ENCODE data around the gene YWHAE.

Gene YWHAE

GRCh38 chr17:1368588-1368987 is 31.4 kb downstream of the YWHAE start:
- Histone ChIP-seq H3F3A (ENCODE audit: insufficient read depth, low read length) (peaks cover 14% of the 10 kb centered on the region), H3K4me2 (ENCODE audit: low read length) (no peak overlapping the region), H3K4me1 (ENCODE audit: insufficient read depth, low read length, severe bottlenecking) (peaks cover 35% of the 10 kb centered on the region), H4K20me1 (ENCODE audit: insufficient read depth, low read length) (peaks cover 3% of the 10 kb centered on the region; the same call in 1 of the 2 replicates), H3K36me3 (ENCODE audit: insufficient read depth, low read length) (peaks cover 43% of the 10 kb centered on the region), H3K4me3 (ENCODE audit: low read depth, low read length, poor library complexity, severe bottlenecking) (no peak overlapping the region), H3K27ac (ENCODE audit: low read depth, low read length, poor library complexity, severe bottlenecking) (no peak overlapping the region), H2AFZ (ENCODE audit: low read length) (no peak overlapping the region), H3K9me3 (ENCODE audit: low read length) (no peaks in the 10 kb centered on the region), H3K27me3 (ENCODE audit: insufficient read depth, low read length) (no peaks in the 10 kb centered on the region), H3K9me2 (ENCODE audit: low read depth, low read length) (no peaks in the 10 kb centered on the region), H3K79me2 (ENCODE audit: insufficient read depth, low read length) (peaks cover 89% of the 10 kb centered on the region), H3K9ac (ENCODE audit: low read length) (no peak overlapping the region)
- TF ChIP-seq EZH2 (IDR thresholded peaks at IDR 0.05; ENCODE audit: borderline replicate concordance, low read length), result no peak
- no peak for TF ChIP-seq CTCF (IDR thresholded peaks at IDR 0.05; ENCODE audit: low read length)

GRCh38 chr17:1367351-1367745 is 32.7 kb downstream of the YWHAE start:
- no peak overlapping the region for H3K4me3 ChIP-seq (ENCODE audit: low read depth, low read length, poor library complexity, severe bottlenecking)
- H3F3A ChIP-seq (ENCODE audit: insufficient read depth, low read length), result peaks cover 14% of the 10 kb centered on the region
- H3K4me1 ChIP-seq (ENCODE audit: insufficient read depth, low read length, severe bottlenecking), result peaks cover 47% of the 10 kb centered on the region
- TF ChIP-seq EZH2 (IDR thresholded peaks at IDR 0.05; ENCODE audit: borderline replicate concordance, low read length) (no peak), CTCF (IDR thresholded peaks at IDR 0.05; ENCODE audit: low read length) (no peak)
- H3K9me2 ChIP-seq (ENCODE audit: low read depth, low read length), result no peaks in the 10 kb centered on the region
- H3K9ac ChIP-seq (ENCODE audit: low read length), result no peak overlapping the region
- no peak overlapping the region for H2AFZ ChIP-seq (ENCODE audit: low read length)
- peaks cover 86% of the 10 kb centered on the region for H3K79me2 ChIP-seq (ENCODE audit: insufficient read depth, low read length)
- no peak overlapping the region for H3K4me2 ChIP-seq (ENCODE audit: low read length)
- peaks cover 46% of the 10 kb centered on the region for H3K36me3 ChIP-seq (ENCODE audit: insufficient read depth, low read length)
- peaks cover 3% of the 10 kb centered on the region; the same call in 1 of the 2 replicates for H4K20me1 ChIP-seq (ENCODE audit: insufficient read depth, low read length)
- H3K27ac ChIP-seq (ENCODE audit: low read depth, low read length, poor library complexity, severe bottlenecking), result peak overlapping the region; percentile 62
- H3K9me3 ChIP-seq (ENCODE audit: low read length), result no peaks in the 10 kb centered on the region
- no peaks in the 10 kb centered on the region for H3K27me3 ChIP-seq (ENCODE audit: insufficient read depth, low read length)

GRCh38 chr17:1366234-1366633 is 33.8 kb downstream of the YWHAE start:
- H4K20me1 ChIP-seq (ENCODE audit: insufficient read depth, low read length), result peaks cover 6% of the 10 kb centered on the region

More at GRCh38 chr17:1366234-1366633, 33.8 kb downstream of the YWHAE start:
- Histone ChIP-seq H2AFZ (ENCODE audit: low read length) (no peak overlapping the region), H3K27me3 (ENCODE audit: insufficient read depth, low read length) (no peaks in the 10 kb centered on the region), H3K9me3 (ENCODE audit: low read length) (no peaks in the 10 kb centered on the region), H3K4me1 (ENCODE audit: insufficient read depth, low read length, severe bottlenecking) (peaks cover 49% of the 10 kb centered on the region), H3K27ac (ENCODE audit: low read depth, low read length, poor library complexity, severe bottlenecking) (peak overlapping the region; percentile 62), H3K36me3 (ENCODE audit: insufficient read depth, low read length) (peaks cover 53% of the 10 kb centered on the region), H3K79me2 (ENCODE audit: insufficient read depth, low read length) (peaks cover 86% of the 10 kb centered on the region), H3K4me2 (ENCODE audit: low read length) (no peak overlapping the region), H3K9me2 (ENCODE audit: low read depth, low read length) (no peaks in the 10 kb centered on the region), H3F3A (ENCODE audit: insufficient read depth, low read length) (peaks cover 14% of the 10 kb centered on the region), H3K9ac (ENCODE audit: low read length) (no peak overlapping the region), H3K4me3 (ENCODE audit: low read depth, low read length, poor library complexity, severe bottlenecking) (no peak overlapping the region)
- TF ChIP-seq CTCF (IDR thresholded peaks at IDR 0.05; ENCODE audit: low read length) (no peak), EZH2 (IDR thresholded peaks at IDR 0.05; ENCODE audit: borderline replicate concordance, low read length) (no peak)

Data from OCI-LY1 (cell line).